Spleen (tissue), 11 donors: ENCODE results near the gene KIAA1328. TPM values are rescaled to one million over a fixed set of nuclear protein-coding genes. Genes with fewer than 3 reads are reported as not detected.

Experiments used
- DNase-seq: peaks from one replicate; pipeline ENCODE4 v3.0.0-alpha.2; 2020
- H3K27ac ChIP-seq, 8 donors: fragments of 200-600 bp; sonication (generic) in 7 of 8; 1 replicate in 4 of 8; 2 replicates in 4 of 8; pipeline versions ENCODE4 v1.5.0 to v1.8.0; 2016 to 2021; ENCODE audit warnings: inconsistent platforms in 4 of 8, mild to moderate bottlenecking in 4 of 8, moderate library complexity in 1 of 8
- H3K27me3 ChIP-seq, 7 donors: fragments of 200-600 bp; sonication (generic) in 6 of 7; replicated peaks in 1 of 7; 1 replicate in 4 of 7; 2 replicates in 3 of 7; pipeline versions ENCODE4 v1.5.0 to v1.8.0; 2016 to 2021; ENCODE audit warnings: inconsistent platforms in 3 of 7, mild to moderate bottlenecking in 1 of 7
- H3K36me3 ChIP-seq, 6 donors: fragments of 200-600 bp; sonication (generic) in 5 of 6; 1 replicate in 4 of 6; 2 replicates in 2 of 6; pipeline versions ENCODE4 v1.5.0 to v1.8.0; 2016 to 2021; ENCODE audit warnings: inconsistent platforms in 2 of 6
- H3K4me1 ChIP-seq, 6 donors: fragments of 200-600 bp; sonication (generic) in 5 of 6; 1 replicate in 3 of 6; 2 replicates in 3 of 6; pipeline versions ENCODE4 v1.5.0 to v1.8.0; 2016 to 2021; ENCODE audit warnings: inconsistent platforms in 3 of 6
- H3K4me3 ChIP-seq, 8 donors: fragments of 200-600 bp; sonication (generic) in 7 of 8; 1 replicate in 4 of 8; 2 replicates in 4 of 8; pipeline versions ENCODE4 v1.5.0 to v1.8.0; 2016 to 2021; ENCODE audit warnings: inconsistent platforms in 4 of 8, mild to moderate bottlenecking in 4 of 8, moderate library complexity in 2 of 8
- H3K9me3 ChIP-seq, 8 donors: fragments of 200-600 bp; sonication (generic) in 7 of 8; 1 replicate in 4 of 8; 2 replicates in 4 of 8; pipeline versions ENCODE4 v1.5.0 to v1.8.0; 2016 to 2021; ENCODE audit warnings: inconsistent platforms in 4 of 8
- CTCF ChIP-seq, 11 experiments: fragments of 200-600 bp in 7 of 11; fragments of 450-650 bp in 4 of 11; sonication (generic) in 4 of 11; IDR thresholded peaks in 8 of 11; conservative IDR thresholded peaks in 3 of 11; 1 replicate in 7 of 11; 2 replicates in 4 of 11; pipeline versions ENCODE4 v1.4.0 to v1.8.0; 2016 to 2021; ENCODE audit warnings: antibody characterized with exemption in 11 of 11, inconsistent platforms in 4 of 11, mild to moderate bottlenecking in 1 of 11
- POLR2A ChIP-seq, 3 donors: fragments of 450-650 bp; IDR thresholded peaks; one replicate each; pipeline ENCODE4 v1.5.1; 2017; ENCODE audit warnings: antibody characterized with exemption in 3 of 3, mild to moderate bottlenecking in 1 of 3
- POLR2AphosphoS5 ChIP-seq, 3 donors: sonication (generic); formaldehyde crosslinking; IDR thresholded peaks; one replicate each; pipeline ENCODE4 v1.5.1; 2017; ENCODE audit warnings: antibody characterized with exemption in 3 of 3
- WGBS, 5 donors: extraction: QIAGEN DNeasy Blood & Tissue Kit in 3 of 5; methylation state at CpG; one replicate each; pipeline versions ENCODE4 v1.1.5 to v1.1.7; 2013 to 2018; 5-methylcytosine and 5-hydroxymethylcytosine counted together
- intact Hi-C: fragments of 100-400 bp; cut with DNase I; formaldehyde crosslinking; loops from one replicate; pipeline ENCODE4 v1.15.0; 2023; ENCODE audit warnings: low total_unique reads
- polyA plus RNA-seq, 3 donors: library from polyadenylated mRNA; stranded (reverse); fragments of 200-250 nt; gene quantifications; one replicate each; pipeline ENCODE4 v1.2.1, GENCODE V29; 2013
- total RNA-seq, 7 donors: library from RNA; depleted of rRNA in 3 of 7; stranded (reverse); fragments of >200 nt in 3 of 7; fragmentation: NEBNext Ultra II Directional in 4 of 7; extraction: Animal tissue kit (Norgen Biotek cat#: 25700) in 4 of 7; gene quantifications; one replicate each; pipeline versions ENCODE4 v1.1.0 to v1.2.1, GENCODE V29; 2016 to 2021
- donor health status: healthy with polysubstance abuse.
- donor health status: DM: no; HTN: no; CAD: no; lungs with moderate emphysema.
- donor health status: DM: no; HTN: no; CAD: no.
- donor health status: Bipolar disorder and iron deficiency.
- donor health status: healthy.
- donor health status: DM: no; HTN: no; CAD: no.
- donor health status: DM: yes; HTN: yes; CAD: no.

KIAA1328 gene
- total and polyA plus RNA-seq, 10 donors = 1.9 to 27.1 (median 14.9) TPM

GRCh38 chr18:36895606-36896005 is 66.7 kb downstream of the KIAA1328 start:
- TF ChIP-seq CTCF (IDR thresholded peaks at IDR 0.05 in 8 of 11, conservative IDR thresholded peaks at IDR 0.05 in 3 of 11) = no peak
- no peak for TF ChIP-seq POLR2A (IDR thresholded peaks at IDR 0.05)
- TF ChIP-seq POLR2AphosphoS5 (IDR thresholded peaks at IDR 0.05) = no peak
- Histone ChIP-seq H3K9me3 (peaks cover 0 to 19% (median 15%) of the 10 kb centered on the region in 8 donors), H3K4me3 (no peak overlapping the region), H3K4me1 (no peaks in the 10 kb centered on the region), H3K27ac (no peak overlapping the region), H3K27me3 (no peaks in the 10 kb centered on the region), H3K36me3 (peaks cover 0 to 13% (median 0%) of the 10 kb centered on the region in 6 donors)
- DNase-seq = no peak
- 86 to 98% (median 92%) methylated on average over 4 of the region's 4 CpGs for WGBS, 5 donors
- intact Hi-C loops = no loop called here

GRCh38 chr18:36897253-36897652 is 68.3 kb downstream of the KIAA1328 start:
- Histone ChIP-seq H3K36me3 (peaks cover 0 to 4% (median 0%) of the 10 kb centered on the region in 6 donors), H3K27me3 (no peaks in the 10 kb centered on the region), H3K4me3 (no peak overlapping the region), H3K4me1 (no peaks in the 10 kb centered on the region), H3K27ac (no peak overlapping the region), H3K9me3 (peaks cover 0 to 19% (median 15%) of the 10 kb centered on the region in 8 donors)
- no peak for DNase-seq
- WGBS, 5 donors = 86 to 100% (median 94%) methylated on average over 1 of the region's 1 CpG
- TF ChIP-seq POLR2A (IDR thresholded peaks at IDR 0.05) = no peak
- no peak for TF ChIP-seq CTCF (IDR thresholded peaks at IDR 0.05 in 8 of 11, conservative IDR thresholded peaks at IDR 0.05 in 3 of 11)
- no peak for TF ChIP-seq POLR2AphosphoS5 (IDR thresholded peaks at IDR 0.05)
- intact Hi-C loops = no loop called here

- WGBS, 5 donors = 75 to 89% (median 86%) methylated on average over 3 of the region's 3 CpGs
- no peaks in the 10 kb centered on the region for H3K4me1 ChIP-seq
- no peak overlapping the region for H3K27ac ChIP-seq
- TF ChIP-seq POLR2A (IDR thresholded peaks at IDR 0.05) (no peak), CTCF (IDR thresholded peaks at IDR 0.05 in 8 of 11, conservative IDR thresholded peaks at IDR 0.05 in 3 of 11) (no peak), POLR2AphosphoS5 (IDR thresholded peaks at IDR 0.05) (no peak)
- peaks cover 0 to 4% (median 0%) of the 10 kb centered on the region in 6 donors for H3K36me3 ChIP-seq
- intact Hi-C loops = no loop called here
- H3K27me3 ChIP-seq = no peaks in the 10 kb centered on the region
- peaks cover 0 to 19% (median 15%) of the 10 kb centered on the region in 8 donors for H3K9me3 ChIP-seq
- no peak for DNase-seq
- H3K4me3 ChIP-seq = no peak overlapping the region
Observed at GRCh38 chr18:36899289-36899688, 70.4 kb downstream of the KIAA1328 start.

- no peak for DNase-seq
- Histone ChIP-seq H3K27ac (no peak overlapping the region), H3K4me3 (no peak overlapping the region), H3K4me1 (no peaks in the 10 kb centered on the region), H3K9me3 (peaks cover 0 to 19% (median 15%) of the 10 kb centered on the region in 8 donors), H3K36me3 (peaks cover 0 to 4% (median 0%) of the 10 kb centered on the region in 6 donors), H3K27me3 (no peaks in the 10 kb centered on the region)
- WGBS, 5 donors = 92 to 99% (median 96%) methylated on average over 4 of the region's 4 CpGs
- TF ChIP-seq POLR2A (IDR thresholded peaks at IDR 0.05) (no peak), POLR2AphosphoS5 (IDR thresholded peaks at IDR 0.05) (no peak), CTCF (IDR thresholded peaks at IDR 0.05 in 8 of 11, conservative IDR thresholded peaks at IDR 0.05 in 3 of 11) (no peak)
- intact Hi-C loops = no loop called here
Observed at GRCh38 chr18:36900466-36900865, 71.5 kb downstream of the KIAA1328 start.
